Measurements from ENCODE around the gene PIP4K2A.
A peak's percentile ranks its signal among the peaks of the same experiment; 100 is the strongest.
"Not testable (repeated sequence)": the region's sequence is repeated elsewhere in the genome, so short reads cannot be mapped to it uniquely, and the experiment has no call there.

The PIP4K2A gene

GRCh38 chr10:22504766-22505165 is 209.6 kb downstream of the PIP4K2A start:
- intact Hi-C loops (cut with DNase I): no loop called here
- DNase-seq: no peak

DNA sequence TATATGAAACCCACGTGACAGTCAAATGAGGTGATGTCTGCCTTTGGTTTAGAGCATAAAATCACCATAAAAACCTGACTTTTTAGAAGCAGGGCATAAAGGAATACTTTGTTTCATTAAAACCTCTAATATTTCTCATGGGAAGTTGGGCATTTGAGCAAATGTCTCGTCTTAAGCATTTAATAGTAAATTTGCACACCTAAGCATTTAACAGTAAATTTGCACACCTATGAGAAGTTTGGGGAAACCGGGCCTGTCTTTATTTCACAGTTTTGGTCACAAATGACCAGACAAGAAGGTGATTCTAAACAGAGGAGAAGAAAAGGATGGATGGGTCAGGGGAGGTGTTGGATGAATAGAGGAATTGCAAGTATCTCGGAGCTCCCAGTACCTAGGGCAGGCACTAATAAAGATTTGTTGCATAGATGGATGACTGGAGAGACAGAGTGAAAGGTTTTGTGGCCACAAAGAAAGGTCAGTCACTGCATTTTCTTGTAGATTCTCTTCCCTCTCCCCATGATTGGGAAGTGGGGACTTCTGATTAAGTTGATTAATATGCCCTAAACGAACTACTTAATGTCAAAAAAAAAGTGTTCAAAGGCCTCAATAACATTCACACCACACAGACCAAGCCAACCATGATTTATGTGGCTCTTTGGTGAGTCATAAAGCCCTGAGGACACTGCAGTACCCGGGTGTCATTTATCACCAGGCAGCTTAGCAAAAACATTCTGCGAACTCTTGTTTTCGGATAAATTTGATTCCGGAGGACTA is 210.9 kb downstream of the PIP4K2A start:
- intact Hi-C loops (cut with DNase I): no loop called here
- no peak for DNase-seq

GRCh38 chr10:22501863-22502262 is 212.5 kb downstream of the PIP4K2A start:
- intact Hi-C loops (cut with DNase I): no loop called here
- DNase-seq: no peak

DNA sequence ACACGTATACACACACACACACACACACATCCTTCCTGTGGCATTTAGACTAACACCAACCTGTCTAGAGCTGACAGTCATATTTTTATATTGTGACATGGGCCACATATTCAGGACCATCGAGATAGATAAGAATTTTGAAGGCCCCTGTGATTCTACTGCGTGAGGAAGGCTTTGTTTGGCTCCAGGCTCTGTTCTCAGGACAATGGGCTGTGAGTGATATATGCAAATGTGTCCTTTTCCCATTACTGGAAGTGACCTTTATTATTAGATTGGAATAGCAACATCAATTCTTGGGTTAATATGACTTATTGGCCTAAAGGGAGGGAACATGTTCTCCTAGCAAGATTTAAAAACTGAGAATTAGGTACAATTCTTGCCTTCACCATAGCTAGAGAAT is 213.0 kb downstream of the PIP4K2A start:
- DNase-seq: no peak
- intact Hi-C loops (cut with DNase I): no loop called here

GRCh38 chr10:22500656-22501340 is 213.6 kb downstream of the PIP4K2A start:
- DNase-seq: no peak
- intact Hi-C loops (cut with DNase I): no loop called here

GRCh38 chr10:22499973-22500372 is 214.4 kb downstream of the PIP4K2A start:
- intact Hi-C loops (cut with DNase I); DNase-seq: not testable (repeated sequence)

- intact Hi-C loops (cut with DNase I): no loop called here
- no peak for DNase-seq
Measured at GRCh38 chr10:22495396-22495795, 219.0 kb downstream of the PIP4K2A start.

GRCh38 chr10:22494007-22494406 is 220.4 kb downstream of the PIP4K2A start:
- DNase-seq: no peak

DNA sequence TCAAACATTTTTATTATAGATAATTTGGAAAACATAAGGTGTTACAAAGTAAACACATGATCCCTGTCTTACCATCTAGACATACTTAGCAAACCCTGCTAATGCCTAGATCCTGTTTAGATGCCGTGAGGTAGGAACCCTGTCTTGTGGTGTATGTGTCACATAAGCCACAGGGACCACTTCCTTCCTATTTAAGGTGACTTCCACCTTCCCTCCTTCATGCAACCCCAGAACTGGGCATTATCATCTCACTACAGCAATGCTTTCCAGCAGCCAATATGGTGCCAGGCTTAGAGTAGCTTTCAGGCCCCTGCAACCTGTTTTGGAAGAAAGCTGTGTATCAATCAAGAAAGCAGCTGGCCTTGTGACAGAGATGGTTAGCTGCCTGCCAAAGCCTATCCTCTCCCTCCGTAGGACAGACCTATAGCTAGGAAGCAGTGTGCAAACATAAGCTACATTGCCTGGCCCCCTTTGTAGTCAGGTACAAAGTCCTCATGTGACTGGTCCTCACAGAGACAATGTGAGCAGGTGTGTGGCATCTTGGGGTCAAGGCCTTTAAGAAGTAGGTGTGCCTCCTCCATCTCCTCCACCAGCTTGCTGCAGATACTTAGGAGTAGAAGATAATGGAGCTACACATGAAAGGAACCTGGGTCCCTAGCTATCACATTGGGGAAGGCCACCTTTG is 222.3 kb downstream of the PIP4K2A start:
- intact Hi-C loops (cut with DNase I): no loop called here
- DNase-seq: no peak

More at GRCh38 chr10:22494007-22494406, 220.4 kb downstream of the PIP4K2A start:
- intact Hi-C loops (cut with DNase I): no loop called here

GRCh38 chr10:22491480-22491879 is 222.9 kb downstream of the PIP4K2A start:
- peak in 8 of 10 donors; percentile 44 to 94 (median 70) for DNase-seq
- intact Hi-C loops (cut with DNase I): no loop called here

GRCh38 chr10:22489975-22490374 is 224.4 kb downstream of the PIP4K2A start:
- intact Hi-C loops (cut with DNase I): no loop called here
- no peak for DNase-seq

DNA sequence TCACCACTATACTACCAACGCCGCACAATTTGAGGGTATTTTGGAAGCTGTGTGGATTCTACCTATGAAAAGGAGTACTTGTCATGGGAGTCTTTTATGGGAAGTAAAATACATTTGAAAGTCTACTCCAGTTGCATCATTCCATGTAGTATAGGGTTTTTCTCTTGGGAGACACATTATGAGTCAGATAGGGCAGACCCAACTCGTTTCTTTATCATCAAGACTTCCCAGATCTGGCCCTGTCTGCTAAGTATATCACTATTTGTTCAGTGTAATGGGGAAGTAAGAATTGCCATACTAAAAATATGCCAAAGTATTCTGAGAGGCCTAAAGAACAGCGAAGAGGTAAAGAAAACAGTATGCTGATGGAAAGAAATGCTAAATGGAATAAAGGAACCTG is 224.9 kb downstream of the PIP4K2A start:
- intact Hi-C loops (cut with DNase I): no loop called here
- DNase-seq: no peak

DNA sequence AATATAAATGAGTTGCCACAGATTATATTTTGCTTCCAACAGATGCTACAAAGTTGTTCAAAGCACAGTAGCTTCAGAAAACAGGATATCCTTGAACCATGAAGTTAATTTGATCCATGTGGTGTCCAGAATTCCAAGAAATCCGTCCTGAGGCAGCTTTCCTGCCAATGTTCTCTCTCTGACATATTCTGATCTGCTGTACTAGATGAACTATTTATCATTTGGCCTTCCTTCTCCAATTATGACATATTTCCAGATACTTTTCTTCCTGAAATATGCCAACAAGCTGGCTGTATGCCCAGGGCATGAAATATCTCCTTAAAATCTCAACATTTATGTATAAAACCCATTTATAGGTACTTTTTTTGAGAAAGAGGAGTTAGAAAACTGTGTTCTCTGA is 227.9 kb downstream of the PIP4K2A start:
- intact Hi-C loops (cut with DNase I): no loop called here
- DNase-seq: no peak
